GM13976 (cell line): ENCODE measurements around the gene TRIM28.

Experiments used
- DNase-seq: peaks from one replicate; pipeline ENCODE4 v3.0.0; 2012; ENCODE audit warnings: low spot score
- in situ Hi-C: fragments of 300-500 bp; cut with MboI; formaldehyde crosslinking; loops from one replicate; pipeline ENCODE4 v1.12.0; 2022; ENCODE audit warnings: low sequenced_read_pairs, mixed read lengths, inconsistent platforms; ENCODE audit not compliant: unreplicated experiment
- TF ChIP-seq, protein P1 (sequence below): IDR thresholded peaks from 2 replicates; pipeline ENCODE4 v1.5.1; 2012; ENCODE audit warnings: borderline replicate concordance, mild to moderate bottlenecking; ENCODE audit not compliant: insufficient read depth; ENCODE audit errors: extremely low read depth, missing control alignments, control extremely low read depth

The TRIM28 gene

DNA sequence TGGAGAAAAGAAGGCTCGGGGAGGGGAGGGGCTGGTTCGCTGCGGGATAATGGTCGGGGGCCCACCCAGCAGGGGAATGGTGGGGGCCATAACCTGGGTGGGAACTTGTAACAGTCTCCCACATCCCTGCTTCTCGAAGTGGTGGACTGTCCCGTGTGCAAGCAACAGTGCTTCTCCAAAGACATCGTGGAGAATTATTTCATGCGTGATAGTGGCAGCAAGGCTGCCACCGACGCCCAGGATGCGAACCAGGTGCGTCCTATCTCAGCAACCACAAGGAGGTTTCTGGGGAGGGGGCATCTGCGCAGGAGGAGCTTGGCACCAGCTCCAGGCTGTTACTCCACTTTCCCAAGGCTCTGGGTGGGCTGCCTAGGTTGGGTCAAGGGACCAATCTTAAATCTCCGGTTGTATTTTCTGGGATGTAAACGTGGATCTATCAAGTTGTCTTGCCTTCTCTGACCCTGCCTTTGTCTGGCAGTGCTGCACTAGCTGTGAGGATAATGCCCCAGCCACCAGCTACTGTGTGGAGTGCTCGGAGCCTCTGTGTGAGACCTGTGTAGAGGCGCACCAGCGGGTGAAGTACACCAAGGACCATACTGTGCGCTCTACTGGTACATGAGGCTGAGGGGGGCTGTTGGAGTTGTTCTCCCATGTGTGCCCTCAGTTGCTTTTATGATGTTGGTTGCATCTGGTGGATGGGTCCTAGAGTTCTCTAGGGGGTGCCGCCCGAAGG lies 1.6 kb downstream of the TRIM28 start:
- in situ Hi-C loops: no loop called here
- no peak for DNase-seq
- TF ChIP-seq, protein P1, sequence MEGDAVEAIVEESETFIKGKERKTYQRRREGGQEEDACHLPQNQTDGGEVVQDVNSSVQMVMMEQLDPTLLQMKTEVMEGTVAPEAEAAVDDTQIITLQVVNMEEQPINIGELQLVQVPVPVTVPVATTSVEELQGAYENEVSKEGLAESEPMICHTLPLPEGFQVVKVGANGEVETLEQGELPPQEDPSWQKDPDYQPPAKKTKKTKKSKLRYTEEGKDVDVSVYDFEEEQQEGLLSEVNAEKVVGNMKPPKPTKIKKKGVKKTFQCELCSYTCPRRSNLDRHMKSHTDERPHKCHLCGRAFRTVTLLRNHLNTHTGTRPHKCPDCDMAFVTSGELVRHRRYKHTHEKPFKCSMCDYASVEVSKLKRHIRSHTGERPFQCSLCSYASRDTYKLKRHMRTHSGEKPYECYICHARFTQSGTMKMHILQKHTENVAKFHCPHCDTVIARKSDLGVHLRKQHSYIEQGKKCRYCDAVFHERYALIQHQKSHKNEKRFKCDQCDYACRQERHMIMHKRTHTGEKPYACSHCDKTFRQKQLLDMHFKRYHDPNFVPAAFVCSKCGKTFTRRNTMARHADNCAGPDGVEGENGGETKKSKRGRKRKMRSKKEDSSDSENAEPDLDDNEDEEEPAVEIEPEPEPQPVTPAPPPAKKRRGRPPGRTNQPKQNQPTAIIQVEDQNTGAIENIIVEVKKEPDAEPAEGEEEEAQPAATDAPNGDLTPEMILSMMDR: no peak

DNA sequence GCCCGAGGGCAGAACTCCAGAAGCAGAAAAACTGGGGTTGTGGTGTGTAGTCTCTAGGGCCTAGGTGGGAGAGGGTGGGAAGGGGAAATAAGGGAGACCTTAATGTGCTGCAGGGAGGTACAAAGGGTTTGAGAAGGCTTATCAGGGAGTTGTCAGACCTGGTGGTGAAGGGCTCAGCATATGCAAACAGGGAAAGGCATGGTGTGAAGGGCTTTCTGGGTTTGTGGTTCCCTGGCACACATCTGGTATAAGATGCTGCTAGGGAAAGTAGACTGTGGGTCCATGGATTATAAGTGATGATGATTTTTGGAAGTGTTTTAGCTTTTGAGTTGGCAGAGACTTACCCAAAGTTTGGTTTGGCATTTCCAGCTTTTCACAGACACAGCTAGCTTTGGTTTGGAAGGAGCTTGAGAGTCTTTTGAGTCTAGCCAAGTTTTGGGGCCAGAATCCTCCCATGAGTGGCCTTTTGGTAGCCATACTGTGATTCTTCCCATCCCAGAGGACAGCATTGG lies 2.2 kb downstream of the TRIM28 start:
- TF ChIP-seq, protein P1: no peak

DNA sequence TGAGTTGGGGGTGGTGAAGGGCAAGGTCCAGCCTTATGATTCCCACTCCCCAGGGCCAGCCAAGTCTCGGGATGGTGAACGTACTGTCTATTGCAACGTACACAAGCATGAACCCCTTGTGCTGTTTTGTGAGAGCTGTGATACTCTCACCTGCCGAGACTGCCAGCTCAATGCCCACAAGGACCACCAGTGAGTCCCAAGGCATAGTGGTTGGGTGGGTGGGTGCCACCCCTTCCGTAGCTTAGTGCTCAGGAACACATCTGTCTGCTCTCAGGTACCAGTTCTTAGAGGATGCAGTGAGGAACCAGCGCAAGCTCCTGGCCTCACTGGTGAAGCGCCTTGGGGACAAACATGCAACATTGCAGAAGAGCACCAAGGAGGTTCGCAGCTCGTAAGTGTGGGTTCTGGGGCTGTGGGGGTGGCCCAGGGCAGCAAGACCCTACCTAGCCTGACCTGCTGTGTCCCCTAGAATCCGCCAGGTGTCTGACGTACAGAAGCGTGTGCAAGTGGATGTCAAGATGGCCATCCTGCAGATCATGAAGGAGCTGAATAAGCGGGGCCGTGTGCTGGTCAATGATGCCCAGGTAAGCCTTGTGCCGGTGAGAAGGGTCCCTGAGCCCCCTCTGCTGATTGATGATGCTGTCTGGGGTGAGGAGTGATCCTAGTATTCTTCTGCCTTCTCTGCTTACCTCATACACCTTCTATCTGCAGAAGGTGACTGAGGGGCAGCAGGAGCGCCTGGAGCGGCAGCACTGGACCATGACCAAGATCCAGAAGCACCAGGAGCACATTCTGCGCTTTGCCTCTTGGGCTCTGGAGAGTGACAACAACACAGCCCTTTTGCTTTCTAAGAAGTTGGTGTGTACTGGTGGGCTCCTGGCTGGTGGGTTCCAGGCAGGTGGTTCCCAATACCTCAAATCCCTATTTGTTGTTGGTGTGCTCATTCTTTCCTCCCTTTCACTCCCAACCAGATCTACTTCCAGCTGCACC lies 3.8 kb downstream of the TRIM28 start:
- in situ Hi-C loops: no loop called here
- TF ChIP-seq, protein P1: no peak
- no peak for DNase-seq

More for the DNA sequence above, 2.2 kb downstream of the TRIM28 start:
- DNase-seq: no peak
- in situ Hi-C loops: no loop called here

DNA sequence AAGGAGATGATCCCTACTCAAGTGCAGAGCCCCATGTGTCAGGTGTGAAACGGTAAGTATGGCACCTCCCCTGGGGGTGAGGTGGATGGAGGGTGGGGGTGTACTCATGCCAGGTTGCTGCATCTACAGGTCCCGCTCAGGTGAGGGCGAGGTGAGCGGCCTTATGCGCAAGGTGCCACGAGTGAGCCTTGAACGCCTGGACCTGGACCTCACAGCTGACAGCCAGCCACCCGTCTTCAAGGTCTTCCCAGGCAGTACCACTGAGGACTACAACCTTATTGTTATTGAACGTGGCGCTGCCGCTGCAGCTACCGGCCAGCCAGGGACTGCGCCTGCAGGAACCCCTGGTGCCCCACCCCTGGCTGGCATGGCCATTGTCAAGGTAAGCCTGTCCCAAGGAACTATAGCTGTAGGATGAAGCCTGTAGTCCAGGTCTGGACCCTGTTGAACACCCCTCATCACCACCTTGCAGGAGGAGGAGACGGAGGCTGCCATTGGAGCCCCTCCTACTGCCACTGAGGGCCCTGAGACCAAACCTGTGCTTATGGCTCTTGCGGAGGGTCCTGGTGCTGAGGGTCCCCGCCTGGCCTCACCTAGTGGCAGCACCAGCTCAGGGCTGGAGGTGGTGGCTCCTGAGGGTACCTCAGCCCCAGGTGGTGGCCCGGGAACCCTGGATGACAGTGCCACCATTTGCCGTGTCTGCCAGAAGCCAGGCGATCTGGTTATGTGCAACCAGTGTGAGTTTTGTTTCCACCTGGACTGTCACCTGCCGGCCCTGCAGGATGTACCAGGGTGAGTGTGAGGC lies 5.2 kb downstream of the TRIM28 start:
- in situ Hi-C loops: no loop called here
- no peak for DNase-seq
- TF ChIP-seq, protein P1: no peak

DNA sequence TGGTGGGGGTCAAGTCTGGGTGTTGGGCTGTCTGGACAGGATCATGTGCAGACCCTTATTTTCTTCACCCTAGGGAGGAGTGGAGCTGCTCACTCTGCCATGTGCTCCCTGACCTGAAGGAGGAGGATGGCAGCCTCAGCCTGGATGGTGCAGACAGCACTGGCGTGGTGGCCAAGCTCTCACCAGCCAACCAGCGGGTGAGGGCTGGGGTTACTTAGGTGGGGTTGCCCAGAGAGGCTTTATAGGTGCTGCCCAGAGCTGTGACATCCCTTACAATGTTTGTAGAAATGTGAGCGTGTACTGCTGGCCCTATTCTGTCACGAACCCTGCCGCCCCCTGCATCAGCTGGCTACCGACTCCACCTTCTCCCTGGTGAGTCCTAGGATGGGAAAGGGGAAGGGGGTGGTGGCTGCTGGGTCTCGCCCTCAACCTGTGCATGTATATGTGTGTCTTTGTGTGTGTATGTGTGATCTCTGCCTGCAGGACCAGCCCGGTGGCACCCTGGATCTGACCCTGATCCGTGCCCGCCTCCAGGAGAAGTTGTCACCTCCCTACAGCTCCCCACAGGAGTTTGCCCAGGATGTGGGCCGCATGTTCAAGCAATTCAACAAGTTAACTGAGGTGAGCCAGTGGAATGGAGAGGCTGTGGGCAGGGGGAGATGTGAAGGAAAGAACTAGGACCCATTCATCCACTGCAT lies 5.9 kb downstream of the TRIM28 start:
- DNase-seq: no peak
- TF ChIP-seq, protein P1: no peak
- in situ Hi-C loops: no loop called here
